DND-41 (cell line): Measurements from ENCODE around the gene TUBB6.

Source experiments
- ATAC-seq: fragments of 200-7000 bp; cut with Tn5 transposase; 3 replicates; pipeline ENCODE4 v1.9.1; 2021; ENCODE audit warnings: low read depth; ENCODE audit not compliant: insufficient read depth
- DNase-seq: peaks from one replicate; pipeline ENCODE4 v3.0.0-alpha.2; 2020
- H2AFZ ChIP-seq: 2 replicates; pipeline ENCODE4 v1.6.0; 2012; ENCODE audit warnings: low read depth, low read length
- H3K27ac ChIP-seq: 2 replicates; pipeline ENCODE4 v1.5.1; 2012; ENCODE audit warnings: low read length, inconsistent platforms
- H3K27me3 ChIP-seq: fragments of 200-600 bp; sonication (generic); 2 replicates; pipeline ENCODE4 v1.6.0; 2012; ENCODE audit warnings: low read length, mild to moderate bottlenecking, inconsistent platforms; ENCODE audit not compliant: insufficient read depth, poor library complexity
- H3K36me3 ChIP-seq: 2 replicates; pipeline ENCODE4 v1.5.1; 2012; ENCODE audit warnings: low read length, inconsistent platforms; ENCODE audit not compliant: insufficient read depth
- H3K4me1 ChIP-seq: 2 replicates; pipeline ENCODE4 v1.5.1; 2012; ENCODE audit warnings: mild to moderate bottlenecking, low read length; ENCODE audit not compliant: insufficient read depth
- H3K4me2 ChIP-seq: 2 replicates; pipeline ENCODE4 v1.6.0; 2012; ENCODE audit warnings: mild to moderate bottlenecking, moderate library complexity, low read length, inconsistent platforms; ENCODE audit not compliant: insufficient read depth
- H3K4me3 ChIP-seq, 2 experiments: fragments of 200-600 bp in 1 of 2; shearing (Covaris generic) in 1 of 2; 2 replicates each; pipeline ENCODE4 v1.5.1; 2012 to 2016; ENCODE audit warnings: inconsistent platforms in 2 of 2, low read length in 2 of 2, mild to moderate bottlenecking in 2 of 2, low read depth in 1 of 2, moderate library complexity in 1 of 2
- H3K79me2 ChIP-seq: 2 replicates; pipeline ENCODE4 v1.6.0; 2012; ENCODE audit warnings: low read length, inconsistent platforms; ENCODE audit not compliant: insufficient read depth
- H3K9ac ChIP-seq: 2 replicates; pipeline ENCODE4 v1.6.0; 2012; ENCODE audit warnings: low read depth, mild to moderate bottlenecking, inconsistent platforms, low read length, moderate library complexity
- H3K9me3 ChIP-seq: 2 replicates; pipeline ENCODE4 v1.5.1; 2012; ENCODE audit warnings: low read length, moderate library complexity, mild to moderate bottlenecking, inconsistent platforms; ENCODE audit not compliant: insufficient read depth, severe bottlenecking
- H4K20me1 ChIP-seq: 2 replicates; pipeline ENCODE4 v1.6.0; 2012; ENCODE audit warnings: low read length; ENCODE audit not compliant: insufficient read depth
- EZH2 ChIP-seq: IDR thresholded peaks from 3 replicates; pipeline ENCODE4 v1.6.1; 2012; ENCODE audit warnings: borderline replicate concordance, low read depth, mild to moderate bottlenecking, moderate library complexity, low read length, inconsistent platforms; ENCODE audit not compliant: severe bottlenecking
- TF ChIP-seq, protein P1 (sequence below): IDR thresholded peaks from 2 replicates; pipeline ENCODE4 v1.5.1; 2012; ENCODE audit warnings: borderline replicate concordance, low read length, moderate library complexity, mild to moderate bottlenecking; ENCODE audit not compliant: poor library complexity, severe bottlenecking; ENCODE audit errors: extremely low read depth

Gene TUBB6

DNA sequence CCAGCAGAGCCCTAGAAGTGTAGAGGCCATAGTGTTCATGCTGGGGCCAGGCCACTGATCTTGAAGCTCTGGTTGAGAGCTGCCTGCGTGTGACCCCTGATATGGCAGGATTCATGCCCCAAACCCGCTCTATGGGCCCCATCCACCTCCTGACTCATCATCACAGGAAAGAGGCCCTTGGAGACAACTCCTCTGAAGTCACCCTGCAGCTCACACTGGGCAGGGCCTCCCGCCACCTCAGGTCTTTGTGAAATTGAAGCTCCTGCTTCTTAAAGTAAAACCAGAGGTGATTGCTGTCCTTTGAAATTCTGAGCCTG lies 12.0 kb upstream of the TUBB6 start:
- DNase-seq (no peak), ATAC-seq (no peak)
- Histone ChIP-seq H3K4me2 (no peak overlapping the region), H3K9me3 (no peaks in the 10 kb centered on the region), H2AFZ (no peak overlapping the region), H3K4me1 (no peaks in the 10 kb centered on the region), H3K4me3 (no peak overlapping the region), H4K20me1 (no peaks in the 10 kb centered on the region), H3K9ac (no peak overlapping the region), H3K27me3 (no peaks in the 10 kb centered on the region), H3K27ac (no peak overlapping the region), H3K79me2 (no peaks in the 10 kb centered on the region), H3K36me3 (no peaks in the 10 kb centered on the region)
- TF ChIP-seq EZH2, result no peak
- TF ChIP-seq, protein P1, sequence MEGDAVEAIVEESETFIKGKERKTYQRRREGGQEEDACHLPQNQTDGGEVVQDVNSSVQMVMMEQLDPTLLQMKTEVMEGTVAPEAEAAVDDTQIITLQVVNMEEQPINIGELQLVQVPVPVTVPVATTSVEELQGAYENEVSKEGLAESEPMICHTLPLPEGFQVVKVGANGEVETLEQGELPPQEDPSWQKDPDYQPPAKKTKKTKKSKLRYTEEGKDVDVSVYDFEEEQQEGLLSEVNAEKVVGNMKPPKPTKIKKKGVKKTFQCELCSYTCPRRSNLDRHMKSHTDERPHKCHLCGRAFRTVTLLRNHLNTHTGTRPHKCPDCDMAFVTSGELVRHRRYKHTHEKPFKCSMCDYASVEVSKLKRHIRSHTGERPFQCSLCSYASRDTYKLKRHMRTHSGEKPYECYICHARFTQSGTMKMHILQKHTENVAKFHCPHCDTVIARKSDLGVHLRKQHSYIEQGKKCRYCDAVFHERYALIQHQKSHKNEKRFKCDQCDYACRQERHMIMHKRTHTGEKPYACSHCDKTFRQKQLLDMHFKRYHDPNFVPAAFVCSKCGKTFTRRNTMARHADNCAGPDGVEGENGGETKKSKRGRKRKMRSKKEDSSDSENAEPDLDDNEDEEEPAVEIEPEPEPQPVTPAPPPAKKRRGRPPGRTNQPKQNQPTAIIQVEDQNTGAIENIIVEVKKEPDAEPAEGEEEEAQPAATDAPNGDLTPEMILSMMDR, result no peak

DNA sequence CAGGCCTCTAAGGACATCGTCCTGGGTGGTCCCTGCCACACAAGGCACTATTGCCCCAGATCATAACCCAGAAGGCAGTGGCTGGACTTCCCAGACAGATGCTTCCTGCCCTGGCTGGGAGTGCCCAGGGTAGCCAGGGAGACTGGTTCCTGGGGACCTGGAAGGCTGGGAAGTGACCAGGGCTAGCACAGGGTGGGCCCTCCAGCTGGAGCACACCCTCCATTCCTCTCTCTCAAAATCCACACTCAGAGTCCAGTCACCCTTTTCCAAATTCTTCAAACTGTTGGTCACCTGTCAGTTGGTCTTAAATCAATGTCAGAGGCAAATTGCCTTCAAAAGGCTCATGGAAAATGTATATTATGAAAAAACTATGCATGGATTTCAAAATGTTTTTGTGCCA lies 11.6 kb upstream of the TUBB6 start:
- no peak overlapping the region for H2AFZ ChIP-seq
- no peak for TF ChIP-seq EZH2
- TF ChIP-seq, protein P1, result no peak

DNA sequence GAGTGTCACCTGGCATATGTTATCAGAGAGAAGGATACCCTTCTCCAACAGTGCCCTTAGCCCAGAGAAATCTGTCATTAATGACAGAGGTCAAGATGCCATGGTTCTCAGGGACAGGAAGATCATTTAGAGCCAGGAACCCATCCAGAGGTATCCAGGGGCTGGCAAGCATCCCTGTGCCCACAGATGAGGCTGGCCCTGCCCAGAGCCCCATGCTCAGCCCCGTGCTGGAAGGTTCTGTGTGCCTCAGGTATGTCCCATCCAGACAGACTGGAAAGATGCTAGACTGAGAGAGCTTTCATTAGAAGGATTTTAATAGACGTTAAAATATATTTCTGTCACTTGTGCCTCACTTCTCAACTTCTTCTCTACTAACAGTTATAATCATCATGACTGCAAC lies 8.2 kb upstream of the TUBB6 start:
- Histone ChIP-seq H3K27me3 (no peaks in the 10 kb centered on the region), H3K27ac (no peak overlapping the region)
- no peak for DNase-seq

More for the DNA sequence above, 11.6 kb upstream of the TUBB6 start:
- Histone ChIP-seq H3K9ac (no peak overlapping the region), H3K27ac (no peak overlapping the region), H3K79me2 (no peaks in the 10 kb centered on the region), H3K4me3 (no peak overlapping the region), H3K4me1 (no peaks in the 10 kb centered on the region), H4K20me1 (no peaks in the 10 kb centered on the region), H3K9me3 (no peaks in the 10 kb centered on the region), H3K27me3 (no peaks in the 10 kb centered on the region), H3K36me3 (no peaks in the 10 kb centered on the region), H3K4me2 (no peak overlapping the region)
- DNase-seq (no peak), ATAC-seq (no peak)

More for the DNA sequence above, 8.2 kb upstream of the TUBB6 start:
- no peak for TF ChIP-seq EZH2
- TF ChIP-seq, protein P1, result no peak
- no peaks in the 10 kb centered on the region for H3K9me3 ChIP-seq
- H4K20me1 ChIP-seq, result no peaks in the 10 kb centered on the region
- H3K79me2 ChIP-seq, result no peaks in the 10 kb centered on the region
- no peak overlapping the region for H3K4me3 ChIP-seq
- no peak overlapping the region for H3K9ac ChIP-seq
- H3K4me1 ChIP-seq, result no peaks in the 10 kb centered on the region
- H2AFZ ChIP-seq, result no peak overlapping the region
- no peaks in the 10 kb centered on the region for H3K36me3 ChIP-seq
- no peak for ATAC-seq
- no peak overlapping the region for H3K4me2 ChIP-seq
